HG02852 (cell line): Measurements from ENCODE around the gene IL17REL.

Experiments used
- ATAC-seq: cut with Tn5 transposase; IDR thresholded peaks from one replicate; pipeline ENCODE4 v1.9.1; 2021; ENCODE audit warnings: mild to moderate bottlenecking, moderate library complexity; ENCODE audit not compliant: unreplicated experiment

IL17REL gene

DNA sequence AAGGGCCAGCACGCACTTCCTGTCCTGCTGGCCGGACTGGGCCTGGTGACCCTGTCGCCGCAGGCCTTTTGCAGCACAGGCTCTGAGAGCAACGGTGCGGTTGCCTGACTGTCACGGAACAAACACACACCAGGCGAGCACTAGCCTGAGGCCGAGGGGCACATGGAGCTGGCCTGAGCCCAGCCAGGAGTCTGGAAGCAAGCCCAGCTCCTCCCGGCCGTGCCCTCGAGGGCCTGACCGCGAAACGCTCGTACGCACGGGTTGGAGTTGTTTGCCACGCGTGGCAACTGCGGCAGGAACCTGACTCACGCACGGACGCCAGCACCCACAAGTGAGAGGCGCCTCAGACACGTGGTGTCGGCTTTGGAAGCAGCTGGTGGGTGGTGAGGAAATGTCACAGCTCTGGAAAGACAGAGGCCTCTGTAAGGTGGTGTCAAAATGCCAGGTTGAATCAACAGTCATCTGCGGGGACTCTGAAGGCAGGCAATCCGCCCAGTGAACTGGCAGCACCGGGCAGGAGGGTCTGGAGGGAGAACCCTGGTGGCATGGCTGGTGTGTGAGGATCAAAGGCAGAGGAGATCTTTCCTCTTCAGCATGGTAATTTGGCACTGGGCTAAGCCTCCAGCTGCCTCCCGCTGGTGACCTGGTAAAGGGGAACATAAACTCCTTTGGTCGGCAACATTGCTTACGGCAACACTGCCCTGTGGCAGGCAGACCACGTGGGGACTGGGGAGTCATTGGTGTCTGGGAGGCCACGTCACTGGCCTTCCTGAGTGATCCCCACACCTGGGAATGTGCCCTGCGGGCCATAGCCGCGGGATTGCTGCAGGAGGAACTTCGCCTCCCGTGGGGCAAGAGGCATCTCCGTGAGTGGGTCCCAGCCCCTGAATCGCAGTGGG, 15.3 kb upstream of the IL17REL start:
- ATAC-seq: no peak

DNA sequence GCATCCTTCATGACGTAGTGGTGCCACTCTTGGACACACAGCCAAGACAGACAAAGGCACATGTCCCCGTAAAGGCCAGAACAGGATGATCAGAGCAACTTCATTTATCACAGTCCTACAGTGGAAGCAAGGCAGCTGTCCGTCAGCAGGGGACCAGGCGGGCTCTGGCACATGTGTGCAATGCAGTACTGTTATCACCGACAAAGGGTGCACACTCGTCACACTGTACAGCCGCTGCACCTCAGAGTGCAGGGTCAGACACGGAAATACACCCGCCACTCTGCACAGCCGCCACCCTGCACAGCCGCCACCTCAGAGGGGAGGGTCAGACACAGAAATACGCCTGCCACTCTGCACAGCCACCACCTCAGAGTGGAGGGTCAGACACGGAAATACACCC, 13.4 kb upstream of the IL17REL start:
- ATAC-seq: no peak

DNA sequence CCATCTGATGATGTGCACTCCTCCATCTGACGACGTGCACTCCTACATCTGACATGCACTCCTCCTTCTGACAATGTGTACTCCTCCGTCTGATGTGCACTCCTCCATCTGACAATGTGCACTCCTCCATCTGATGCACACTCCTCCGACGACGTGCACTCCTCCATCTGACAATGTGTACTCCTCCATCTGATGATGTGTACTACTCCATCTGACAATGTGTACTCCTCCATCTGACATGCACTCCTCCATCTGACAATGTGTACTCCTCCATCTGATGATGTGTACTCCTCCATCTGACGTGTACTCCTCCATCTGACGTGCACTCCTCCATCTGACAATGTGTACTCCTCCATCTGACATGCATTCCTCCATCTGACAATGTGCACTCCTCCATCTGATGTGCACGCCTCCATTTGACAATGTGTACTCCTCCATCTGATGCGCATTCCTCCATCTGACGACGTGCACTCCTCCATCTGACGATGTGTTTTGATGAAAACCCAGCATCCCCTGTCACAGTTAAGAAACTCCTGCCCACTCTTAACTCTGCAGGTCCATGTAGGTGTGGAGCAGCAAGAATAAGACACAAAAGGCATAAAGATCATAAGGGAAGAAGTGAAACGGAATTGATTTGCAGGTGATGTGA, 9.7 kb upstream of the IL17REL start:
- no peak for ATAC-seq

- ATAC-seq: no peak
Measured at GRCh38 chr22:50020606-50021005, 8.0 kb upstream of the IL17REL start.

- ATAC-seq: no peak
Measured at GRCh38 chr22:50019316-50019715, 6.8 kb upstream of the IL17REL start.

- ATAC-seq: no peak
Measured at GRCh38 chr22:50018608-50019285, 6.2 kb upstream of the IL17REL start.

DNA sequence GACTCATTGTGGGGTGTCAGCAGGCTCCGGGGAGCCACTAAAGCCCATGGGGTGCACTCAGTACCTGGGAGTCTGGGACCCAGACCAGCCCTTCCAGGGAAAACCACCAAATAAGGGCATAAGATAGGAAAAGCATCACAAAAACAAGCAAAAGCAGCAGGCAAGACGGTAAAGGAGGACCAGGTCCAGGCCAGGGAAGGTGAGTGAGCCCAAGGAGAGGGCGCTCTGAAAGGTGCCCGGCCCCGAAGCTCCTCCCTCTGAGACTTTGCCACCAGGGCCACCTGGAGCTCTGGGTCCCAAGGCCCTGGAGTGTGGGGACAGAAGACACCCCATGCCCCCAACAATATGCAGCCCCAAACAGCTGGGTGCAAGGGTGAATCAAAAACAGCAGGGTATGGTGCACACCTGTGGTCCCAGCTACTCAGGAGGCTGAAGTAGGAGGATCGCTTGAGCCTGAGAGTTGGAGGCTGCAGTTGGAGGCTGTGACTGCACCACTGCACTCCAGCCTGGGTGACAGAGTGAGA, 5.2 kb upstream of the IL17REL start:
- ATAC-seq: no peak

- no peak for ATAC-seq
Measured at GRCh38 chr22:50016988-50017700, 4.6 kb upstream of the IL17REL start.

GRCh38 chr22:50016308-50016987, 3.9 kb upstream of the IL17REL start:
- no peak for ATAC-seq

DNA sequence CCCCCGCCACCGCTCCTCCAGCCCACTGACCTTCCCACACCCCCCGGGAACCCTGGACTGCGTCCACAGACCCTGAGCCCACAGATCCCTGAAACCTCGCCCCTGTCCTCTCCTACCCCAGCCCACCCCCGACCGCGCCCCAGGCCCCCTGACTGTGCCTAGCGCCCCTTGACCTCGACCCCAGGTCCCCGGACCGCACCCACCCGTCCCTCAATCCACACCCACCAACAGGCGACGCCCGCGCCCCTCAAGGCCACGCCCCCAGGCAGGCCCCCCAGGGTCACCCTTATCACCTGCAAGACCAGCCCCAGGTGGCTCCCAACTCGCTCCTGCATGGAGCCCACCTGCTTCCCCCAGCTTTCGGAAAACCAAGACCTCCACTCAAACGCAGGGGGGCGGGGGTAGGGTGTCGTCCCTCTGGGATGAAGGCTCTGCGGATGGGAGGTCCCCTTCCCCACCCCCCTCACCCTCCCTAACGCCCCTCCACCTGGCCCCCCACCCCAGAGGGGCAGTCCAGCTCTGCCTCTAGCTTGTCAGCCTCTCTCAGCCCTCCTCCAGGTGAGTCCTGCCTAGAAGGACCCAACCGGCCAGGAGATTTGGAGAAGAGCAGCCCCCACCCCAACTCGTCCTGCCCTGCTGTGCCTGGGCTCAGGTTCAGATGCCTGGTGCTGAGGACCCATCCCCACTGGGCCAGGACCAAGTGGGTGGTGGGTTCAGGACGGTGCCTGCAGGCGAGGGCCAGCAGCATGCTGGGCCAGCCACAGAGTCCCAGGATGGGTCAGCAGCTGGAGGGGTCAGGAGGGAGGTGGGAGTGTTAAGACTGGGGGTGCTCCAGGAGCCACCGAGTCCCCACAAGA, 3.1 kb upstream of the IL17REL start:
- no peak for ATAC-seq

GRCh38 chr22:50014655-50015401, 2.3 kb upstream of the IL17REL start:
- no peak for ATAC-seq

DNA sequence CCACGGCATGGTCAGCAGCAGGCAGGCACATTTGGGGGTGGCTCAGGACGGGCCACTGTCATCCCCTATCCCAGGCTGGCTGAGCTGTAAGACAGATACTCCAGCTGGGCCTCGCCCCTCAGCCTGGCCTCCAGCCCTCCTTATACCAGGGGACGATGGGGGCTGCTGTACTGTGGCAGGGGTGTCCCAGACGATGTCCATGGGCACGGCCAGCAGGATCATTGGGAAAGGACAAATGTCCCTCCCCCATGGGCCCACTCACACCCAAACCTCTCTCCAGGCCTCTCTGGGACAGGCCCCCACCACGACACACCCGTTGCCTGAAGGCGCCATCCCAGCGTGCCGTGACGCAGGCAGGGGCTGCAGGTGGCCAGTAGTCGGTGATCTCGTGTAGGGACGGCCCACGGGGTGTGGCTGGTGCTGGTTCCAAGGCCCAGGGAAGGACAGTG, 1.5 kb upstream of the IL17REL start:
- ATAC-seq: no peak

GRCh38 chr22:50011447-50012210, 936 bp downstream of the IL17REL start:
- no peak for ATAC-seq

DNA sequence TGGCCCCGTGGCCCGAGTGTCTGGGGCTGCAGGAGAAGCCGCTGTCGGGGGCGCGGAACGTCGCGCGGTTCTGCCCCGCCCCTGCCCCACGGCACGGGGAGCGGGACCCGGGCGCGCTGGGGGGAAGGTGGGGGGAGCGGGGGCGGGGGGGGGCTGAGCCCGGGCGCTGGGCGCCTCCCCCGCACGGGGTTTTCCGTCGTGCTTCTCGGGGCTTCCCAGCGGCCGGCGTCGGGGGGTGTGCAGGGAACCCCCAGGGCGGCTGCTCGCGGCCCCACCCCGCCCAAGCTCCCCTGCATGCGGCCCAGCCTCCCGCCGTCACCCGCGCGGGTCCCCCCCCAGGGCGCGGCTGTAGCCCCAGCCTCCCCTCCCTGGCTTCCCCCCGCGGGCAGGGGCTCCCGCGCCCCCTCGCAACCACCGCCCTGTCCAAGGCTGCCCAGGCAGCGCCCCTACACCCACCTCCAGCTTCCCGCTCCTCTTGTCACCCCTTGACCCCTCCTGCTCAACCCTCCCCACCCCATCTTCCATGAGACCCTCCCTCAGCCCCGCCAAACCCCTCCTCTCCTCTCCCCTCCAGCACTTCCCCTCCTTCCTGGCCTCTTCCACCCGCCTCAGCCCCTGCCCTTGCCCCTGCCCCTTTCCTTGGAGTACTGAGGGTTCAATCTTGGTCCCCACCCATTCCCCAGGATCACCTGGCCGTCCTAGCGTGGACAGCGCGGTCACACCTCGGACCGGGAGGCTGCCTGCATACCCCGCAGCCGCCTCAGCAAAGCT, 1.7 kb downstream of the IL17REL start:
- ATAC-seq: no peak

DNA sequence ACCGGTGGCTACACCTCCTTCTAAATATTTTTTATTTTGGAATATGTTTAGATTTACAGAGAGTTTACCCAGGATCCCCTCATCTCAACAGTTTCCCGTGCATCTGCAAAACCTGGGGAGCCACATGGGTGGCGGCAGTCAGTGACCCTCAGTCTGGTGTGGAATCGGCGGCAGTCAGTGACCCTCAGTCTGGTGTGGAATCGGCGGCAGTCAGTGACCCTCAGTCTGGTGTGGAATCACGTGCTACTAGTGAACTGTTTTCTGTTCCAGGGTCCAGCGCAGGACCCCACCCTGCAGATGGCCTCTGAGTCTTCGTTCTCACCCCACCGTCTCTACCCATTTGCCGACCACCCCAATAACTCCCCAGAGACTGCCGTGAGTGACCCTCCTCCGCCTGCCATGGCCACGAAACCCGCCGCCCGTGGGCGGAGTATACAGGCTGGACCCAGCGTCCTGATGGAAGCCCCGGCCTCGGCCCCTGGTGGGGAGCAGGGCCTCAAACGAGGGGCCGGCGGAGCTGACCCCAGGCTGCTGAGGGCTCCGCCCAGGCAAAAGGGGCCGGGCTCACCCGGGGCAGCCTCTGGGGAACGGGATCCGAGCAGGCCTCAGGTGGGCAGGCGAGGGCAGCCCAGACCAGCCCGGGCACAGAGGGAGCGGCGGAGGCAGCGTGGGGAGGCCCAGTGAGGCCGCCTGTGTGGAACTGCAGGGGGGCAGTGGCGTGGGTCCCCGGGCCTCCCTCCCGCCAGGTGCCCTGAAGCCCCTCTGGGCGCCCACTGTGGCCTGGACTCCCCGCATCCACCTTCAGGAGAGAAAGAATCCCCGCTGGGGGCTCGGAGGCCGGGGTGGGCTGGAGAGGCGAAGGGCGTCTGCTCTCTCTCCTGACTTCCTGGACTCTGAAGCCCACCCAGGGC, 2.5 kb downstream of the IL17REL start:
- ATAC-seq: no peak

GRCh38 chr22:50009251-50009650, 3.3 kb downstream of the IL17REL start:
- no peak for ATAC-seq
